Small intestine (tissue), 7 donors: ENCODE data around the gene HS3ST2. TPM values are rescaled to one million over a fixed set of nuclear protein-coding genes. Genes with fewer than 3 reads are reported as not detected.

Experiments
- DNase-seq, 2 donors: peaks; one replicate each; pipeline versions ENCODE4 v3.0.0 to v3.0.0-alpha.2; 2013
- FAIRE-seq: peaks from 2 replicates; lab custom pipeline; 2012; peaks lifted over from hg19 to GRCh38; lab: Jason Lieb, UNC
- H3K27ac ChIP-seq, 3 donors: one replicate each; pipeline ENCODE4 v1.5.1; 2013; ENCODE audit warnings: low read length in 2 of 3, mild to moderate bottlenecking in 2 of 3, control low read depth in 1 of 3, inconsistent platforms in 1 of 3, low read depth in 1 of 3, moderate library complexity in 1 of 3
- H3K27me3 ChIP-seq, 3 donors: one replicate each; pipeline ENCODE4 v1.6.1; 2013; ENCODE audit warnings: low read length in 3 of 3, inconsistent platforms in 1 of 3; ENCODE audit not compliant: control insufficient read depth in 3 of 3, insufficient read depth in 3 of 3
- H3K36me3 ChIP-seq, 3 donors: one replicate each; pipeline ENCODE4 v1.6.1; 2013; ENCODE audit warnings: low read length in 3 of 3, inconsistent platforms in 1 of 3, low read depth in 1 of 3, mild to moderate bottlenecking in 1 of 3, moderate library complexity in 1 of 3; ENCODE audit not compliant: control insufficient read depth in 3 of 3, insufficient read depth in 2 of 3
- H3K4me1 ChIP-seq, 3 donors: one replicate each; pipeline ENCODE4 v1.6.1; 2013; ENCODE audit warnings: low read length in 2 of 3, inconsistent platforms in 1 of 3, low read depth in 1 of 3, mild to moderate bottlenecking in 1 of 3, moderate library complexity in 1 of 3; ENCODE audit not compliant: control insufficient read depth in 3 of 3, insufficient read depth in 2 of 3
- H3K4me3 ChIP-seq, 3 donors: one replicate each; pipeline ENCODE4 v1.5.1; 2013; ENCODE audit warnings: low read length in 3 of 3, control low read depth in 1 of 3, inconsistent platforms in 1 of 3, low read depth in 1 of 3, mild to moderate bottlenecking in 1 of 3, moderate library complexity in 1 of 3
- H3K9me3 ChIP-seq, 2 donors: one replicate each; pipeline ENCODE4 v1.6.1; 2013; ENCODE audit warnings: low read depth in 1 of 2, low read length in 1 of 2; ENCODE audit not compliant: control insufficient read depth in 2 of 2, insufficient read depth in 1 of 2
- WGBS, 3 donors: extraction: QIAGEN DNeasy Blood & Tissue Kit; methylation state at CpG; one replicate each; pipeline ENCODE4 v1.1.7; 2013; 5-methylcytosine and 5-hydroxymethylcytosine counted together
- polyA plus RNA-seq, 4 donors: library from polyadenylated mRNA; stranded (reverse) in 3 of 4; unstranded in 1 of 4; fragments of 200-250 nt in 3 of 4; fragments of 120-200 nt in 1 of 4; gene quantifications; one replicate each; pipeline versions ENCODE4 v1.2.1 to v1.2.3, GENCODE V29; 2013
- donor health status: healthy with polysubstance abuse.
- donor health status: control.
- donor health status: control.
- donor health status: Bipolar disorder and iron deficiency.
- donor health status: healthy.

Gene HS3ST2
- polyA plus RNA-seq, 4 donors = 0.28 TPM; not detected in 3

GRCh38 chr16:22946433-22946832, 132.5 kb downstream of the HS3ST2 start:
- Histone ChIP-seq H3K36me3 (no peaks in the 10 kb centered on the region), H3K4me3 (no peak overlapping the region), H3K27me3 (peaks cover 0 to 17% (median 6%) of the 10 kb centered on the region in 3 donors), H3K9me3 (no peaks in the 10 kb centered on the region), H3K4me1 (no peaks in the 10 kb centered on the region), H3K27ac (no peak overlapping the region)
- 54 to 67% (median 61%) methylated on average over 2 of the region's 2 CpGs for WGBS, 3 donors
- DNase-seq (no peak), FAIRE-seq (no peak)

- no peak overlapping the region for H3K27ac ChIP-seq
- no peaks in the 10 kb centered on the region for H3K4me1 ChIP-seq
- no peak for FAIRE-seq
- DNase-seq = no peak
- 10 to 19% (median 12%) methylated on average over 33 of the region's 33 CpGs for WGBS, 3 donors
- no peak overlapping the region for H3K4me3 ChIP-seq
- H3K9me3 ChIP-seq = no peaks in the 10 kb centered on the region
- H3K27me3 ChIP-seq = peaks cover 0 to 15% (median 6%) of the 10 kb centered on the region in 3 donors
- H3K36me3 ChIP-seq = no peaks in the 10 kb centered on the region
These were observed 134.2 kb downstream of the HS3ST2 start for GRCh38 chr16:22948058-22948602.

- H3K36me3 ChIP-seq = no peaks in the 10 kb centered on the region
- H3K4me1 ChIP-seq = no peaks in the 10 kb centered on the region
- H3K27me3 ChIP-seq = peaks cover 0 to 15% (median 6%) of the 10 kb centered on the region in 3 donors
- FAIRE-seq (no peak), DNase-seq (peak; percentile 45)
- no peaks in the 10 kb centered on the region for H3K9me3 ChIP-seq
- no peak overlapping the region for H3K4me3 ChIP-seq
- WGBS, 3 donors = 14 to 22% (median 18%) methylated on average over 18 of the region's 18 CpGs
- no peak overlapping the region for H3K27ac ChIP-seq
These were observed 134.8 kb downstream of the HS3ST2 start for GRCh38 chr16:22948603-22949368.

- WGBS, 3 donors = 42 to 49% (median 44%) methylated on average over 6 of the region's 6 CpGs
- Histone ChIP-seq H3K4me1 (no peaks in the 10 kb centered on the region), H3K27me3 (no peaks in the 10 kb centered on the region), H3K27ac (no peak overlapping the region), H3K4me3 (no peak overlapping the region), H3K9me3 (no peaks in the 10 kb centered on the region), H3K36me3 (no peaks in the 10 kb centered on the region)
- no peak for FAIRE-seq
- DNase-seq = no peak
These were observed 141.6 kb downstream of the HS3ST2 start for GRCh38 chr16:22955461-22956070.

GRCh38 chr16:22961206-22961605, 147.2 kb downstream of the HS3ST2 start:
- no peak for FAIRE-seq
- no peak overlapping the region for H3K4me3 ChIP-seq
- no peaks in the 10 kb centered on the region for H3K9me3 ChIP-seq
- peaks cover 0 to 2% (median 0%) of the 10 kb centered on the region in 3 donors for H3K27me3 ChIP-seq
- no peak overlapping the region for H3K27ac ChIP-seq
- DNase-seq = no peak
- no peaks in the 10 kb centered on the region for H3K4me1 ChIP-seq
- WGBS, 3 donors = 35 to 62% (median 48%) methylated on average over 4 of the region's 4 CpGs
- H3K36me3 ChIP-seq = no peaks in the 10 kb centered on the region

GRCh38 chr16:22962905-22963304, 148.9 kb downstream of the HS3ST2 start:
- Histone ChIP-seq H3K27me3 (peaks cover 0 to 2% (median 0%) of the 10 kb centered on the region in 3 donors), H3K27ac (no peak overlapping the region), H3K36me3 (no peaks in the 10 kb centered on the region), H3K4me1 (no peaks in the 10 kb centered on the region), H3K9me3 (no peaks in the 10 kb centered on the region), H3K4me3 (no peak overlapping the region)
- 12 to 40% (median 23%) methylated on average over 1 of the region's 1 CpG for WGBS, 3 donors
- FAIRE-seq = no peak
- no peak for DNase-seq
